Measurements from ENCODE around the gene CARMIL1.
A peak's percentile ranks its signal among the peaks of the same experiment; 100 is the strongest.

Gene CARMIL1

DNA sequence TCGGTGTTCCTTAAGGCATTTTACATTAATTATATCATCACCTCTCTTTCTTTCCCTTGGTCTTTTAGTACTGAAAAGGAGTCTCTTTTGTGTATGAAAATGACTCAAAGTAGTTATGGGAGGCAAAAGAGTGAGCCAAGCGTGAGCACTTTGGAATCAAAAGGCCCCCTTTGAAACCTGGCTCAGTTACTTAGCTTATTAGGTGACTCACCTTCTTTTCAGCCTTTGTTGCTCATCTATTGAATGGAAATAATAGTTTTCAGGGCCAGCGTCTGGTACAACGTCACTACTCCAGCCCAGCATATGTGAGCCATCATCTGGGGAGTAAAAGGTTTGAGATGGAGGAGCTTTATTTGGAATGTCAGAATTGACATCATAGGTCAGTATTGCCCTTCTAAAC lies 225.5 kb downstream of the CARMIL1 start:
- Histone ChIP-seq H3K36me3 (ENCODE audit: insufficient read depth, low read length) (no peaks in the 10 kb centered on the region), H3K4me2 (ENCODE audit: low read length) (no peak overlapping the region), H3K9me3 (replicated peaks; ENCODE audit: low read length) (no peaks in the 10 kb centered on the region), H3K4me3 (ENCODE audit: low read length) (no peak overlapping the region), H3K4me1 (ENCODE audit: control insufficient read depth, insufficient read depth, low read length) (peaks cover 3% of the 10 kb centered on the region), H3K9ac (ENCODE audit: low read depth, low read length) (no peak overlapping the region), H3K27me3 (ENCODE audit: control insufficient read depth, insufficient read depth, low read length) (no peaks in the 10 kb centered on the region)

- H3K4me1 ChIP-seq (ENCODE audit: control insufficient read depth, insufficient read depth, low read length), result peaks cover 14% of the 10 kb centered on the region
- no peak overlapping the region for H3K4me2 ChIP-seq (ENCODE audit: low read length)
- H3K9ac ChIP-seq (ENCODE audit: low read depth, low read length), result no peak overlapping the region
- no peaks in the 10 kb centered on the region for H3K27me3 ChIP-seq (ENCODE audit: control insufficient read depth, insufficient read depth, low read length)
- no peaks in the 10 kb centered on the region for H3K36me3 ChIP-seq (ENCODE audit: insufficient read depth, low read length)
- H3K9me3 ChIP-seq (replicated peaks; ENCODE audit: low read length), result no peaks in the 10 kb centered on the region
- H3K4me3 ChIP-seq (ENCODE audit: low read length), result no peak overlapping the region
Observed at GRCh38 chr6:25506020-25506419, 226.8 kb downstream of the CARMIL1 start.

GRCh38 chr6:25508051-25508450 lies 228.9 kb downstream of the CARMIL1 start:
- H3K36me3 ChIP-seq (ENCODE audit: insufficient read depth, low read length), result no peaks in the 10 kb centered on the region
- no peak overlapping the region for H3K9ac ChIP-seq (ENCODE audit: low read depth, low read length)
- no peak overlapping the region for H3K4me3 ChIP-seq (ENCODE audit: low read length)
- peaks cover 25% of the 10 kb centered on the region for H3K4me1 ChIP-seq (ENCODE audit: control insufficient read depth, insufficient read depth, low read length)
- H3K4me2 ChIP-seq (ENCODE audit: low read length), result no peak overlapping the region
- no peaks in the 10 kb centered on the region for H3K9me3 ChIP-seq (replicated peaks; ENCODE audit: low read length)
- H3K27me3 ChIP-seq (ENCODE audit: control insufficient read depth, insufficient read depth, low read length), result no peaks in the 10 kb centered on the region

DNA sequence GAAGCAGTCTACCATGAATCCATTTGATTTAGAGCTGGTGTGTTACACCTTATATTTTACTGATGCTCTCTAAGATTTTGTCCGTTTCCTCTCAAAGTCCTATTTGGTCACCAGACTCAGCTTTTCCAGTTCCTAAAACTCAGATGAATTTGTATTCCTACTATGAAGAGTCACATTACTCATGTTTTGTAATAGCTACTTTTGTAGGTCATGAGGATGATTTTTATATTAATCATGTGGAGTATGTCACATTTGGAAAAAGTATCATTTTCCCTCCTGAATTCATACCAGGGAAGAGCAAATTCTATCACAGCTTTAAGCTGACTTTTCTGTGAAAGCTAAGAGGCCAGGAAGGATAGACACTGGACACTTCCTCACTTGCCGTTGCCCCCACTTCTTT lies 232.2 kb downstream of the CARMIL1 start:
- Histone ChIP-seq H3K36me3 (ENCODE audit: insufficient read depth, low read length) (no peaks in the 10 kb centered on the region), H3K4me1 (ENCODE audit: control insufficient read depth, insufficient read depth, low read length) (peaks cover 25% of the 10 kb centered on the region), H3K27me3 (ENCODE audit: control insufficient read depth, insufficient read depth, low read length) (no peaks in the 10 kb centered on the region), H3K4me2 (ENCODE audit: low read length) (peak overlapping the region; percentile 62), H3K9ac (ENCODE audit: low read depth, low read length) (peak overlapping the region; percentile 41), H3K4me3 (ENCODE audit: low read length) (no peak overlapping the region), H3K9me3 (replicated peaks; ENCODE audit: low read length) (no peaks in the 10 kb centered on the region)

DNA sequence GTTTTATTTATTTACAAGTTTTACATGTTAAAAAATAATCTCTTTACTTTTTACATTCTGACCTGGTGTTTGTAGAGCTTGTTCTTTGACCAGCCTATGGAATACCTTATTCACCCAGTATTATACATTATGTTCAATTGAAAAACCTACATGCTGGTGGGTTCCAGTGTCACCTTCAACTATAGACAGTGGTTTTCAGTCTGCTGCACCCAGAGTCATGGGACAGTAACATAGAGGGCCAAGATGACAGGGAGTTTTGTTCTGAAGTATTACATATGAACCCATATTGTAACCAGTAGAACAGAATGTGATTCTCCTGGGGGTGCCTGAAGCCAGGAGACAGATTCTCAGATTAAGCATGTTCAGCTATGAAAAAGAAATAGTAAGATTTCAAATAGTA lies 233.4 kb downstream of the CARMIL1 start:
- no peaks in the 10 kb centered on the region for H3K36me3 ChIP-seq (ENCODE audit: insufficient read depth, low read length)

DNA sequence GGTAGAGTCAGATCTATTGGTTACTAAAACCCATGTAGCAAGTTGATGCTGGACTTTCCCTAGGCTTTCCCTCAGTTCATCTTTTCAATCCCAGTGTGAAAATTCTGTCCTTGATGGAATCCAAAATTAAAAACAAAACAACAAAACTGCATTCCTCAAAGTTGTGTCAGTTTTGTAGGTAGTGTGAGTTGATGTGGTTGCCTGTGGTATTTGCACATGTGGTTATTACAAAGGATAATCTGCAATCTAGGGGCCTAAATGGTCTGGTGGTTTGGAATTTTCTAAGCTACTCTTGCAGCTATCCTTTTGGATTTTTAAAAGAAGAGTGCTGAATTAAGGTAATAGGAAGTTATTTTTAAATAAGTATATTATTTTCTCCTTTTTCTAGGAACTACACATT lies 240.7 kb downstream of the CARMIL1 start:
- no peak overlapping the region for H3K4me3 ChIP-seq (ENCODE audit: low read length)
- no peaks in the 10 kb centered on the region for H3K9me3 ChIP-seq (replicated peaks; ENCODE audit: low read length)
- H3K36me3 ChIP-seq (ENCODE audit: insufficient read depth, low read length), result no peaks in the 10 kb centered on the region
- H3K4me1 ChIP-seq (ENCODE audit: control insufficient read depth, insufficient read depth, low read length), result no peaks in the 10 kb centered on the region
- no peak overlapping the region for H3K4me2 ChIP-seq (ENCODE audit: low read length)
- no peaks in the 10 kb centered on the region for H3K27me3 ChIP-seq (ENCODE audit: control insufficient read depth, insufficient read depth, low read length)
- no peak overlapping the region for H3K9ac ChIP-seq (ENCODE audit: low read depth, low read length)

More for the DNA sequence above, 233.4 kb downstream of the CARMIL1 start:
- Histone ChIP-seq H3K27me3 (ENCODE audit: control insufficient read depth, insufficient read depth, low read length) (no peaks in the 10 kb centered on the region), H3K4me2 (ENCODE audit: low read length) (no peak overlapping the region), H3K9me3 (replicated peaks; ENCODE audit: low read length) (no peaks in the 10 kb centered on the region), H3K9ac (ENCODE audit: low read depth, low read length) (no peak overlapping the region), H3K4me1 (ENCODE audit: control insufficient read depth, insufficient read depth, low read length) (peaks cover 25% of the 10 kb centered on the region), H3K4me3 (ENCODE audit: low read length) (no peak overlapping the region)

GRCh38 chr6:25524542-25524941 lies 245.4 kb downstream of the CARMIL1 start:
- Histone ChIP-seq H3K4me3 (ENCODE audit: low read length) (no peak overlapping the region), H3K27me3 (ENCODE audit: control insufficient read depth, insufficient read depth, low read length) (no peaks in the 10 kb centered on the region), H3K4me2 (ENCODE audit: low read length) (no peak overlapping the region), H3K36me3 (ENCODE audit: insufficient read depth, low read length) (no peaks in the 10 kb centered on the region), H3K4me1 (ENCODE audit: control insufficient read depth, insufficient read depth, low read length) (no peaks in the 10 kb centered on the region), H3K9ac (ENCODE audit: low read depth, low read length) (no peak overlapping the region), H3K9me3 (replicated peaks; ENCODE audit: low read length) (no peaks in the 10 kb centered on the region)

- H3K4me2 ChIP-seq (ENCODE audit: low read length), result no peak overlapping the region
- no peak overlapping the region for H3K9ac ChIP-seq (ENCODE audit: low read depth, low read length)
Observed at GRCh38 chr6:25525078-25525477, 245.9 kb downstream of the CARMIL1 start.

GRCh38 chr6:25534942-25535631 lies 255.9 kb downstream of the CARMIL1 start:
- no peak overlapping the region for H3K4me3 ChIP-seq (ENCODE audit: low read length)
- H3K27me3 ChIP-seq (ENCODE audit: control insufficient read depth, insufficient read depth, low read length), result no peaks in the 10 kb centered on the region
- no peak overlapping the region for H3K4me2 ChIP-seq (ENCODE audit: low read length)
- no peaks in the 10 kb centered on the region for H3K4me1 ChIP-seq (ENCODE audit: control insufficient read depth, insufficient read depth, low read length)
- H3K36me3 ChIP-seq (ENCODE audit: insufficient read depth, low read length), result peaks cover 4% of the 10 kb centered on the region
- H3K9ac ChIP-seq (ENCODE audit: low read depth, low read length), result no peak overlapping the region
- no peaks in the 10 kb centered on the region for H3K9me3 ChIP-seq (replicated peaks; ENCODE audit: low read length)

More at GRCh38 chr6:25525078-25525477, 245.9 kb downstream of the CARMIL1 start:
- Histone ChIP-seq H3K9me3 (replicated peaks; ENCODE audit: low read length) (no peaks in the 10 kb centered on the region), H3K4me1 (ENCODE audit: control insufficient read depth, insufficient read depth, low read length) (no peaks in the 10 kb centered on the region), H3K4me3 (ENCODE audit: low read length) (no peak overlapping the region), H3K27me3 (ENCODE audit: control insufficient read depth, insufficient read depth, low read length) (no peaks in the 10 kb centered on the region), H3K36me3 (ENCODE audit: insufficient read depth, low read length) (no peaks in the 10 kb centered on the region)

DNA sequence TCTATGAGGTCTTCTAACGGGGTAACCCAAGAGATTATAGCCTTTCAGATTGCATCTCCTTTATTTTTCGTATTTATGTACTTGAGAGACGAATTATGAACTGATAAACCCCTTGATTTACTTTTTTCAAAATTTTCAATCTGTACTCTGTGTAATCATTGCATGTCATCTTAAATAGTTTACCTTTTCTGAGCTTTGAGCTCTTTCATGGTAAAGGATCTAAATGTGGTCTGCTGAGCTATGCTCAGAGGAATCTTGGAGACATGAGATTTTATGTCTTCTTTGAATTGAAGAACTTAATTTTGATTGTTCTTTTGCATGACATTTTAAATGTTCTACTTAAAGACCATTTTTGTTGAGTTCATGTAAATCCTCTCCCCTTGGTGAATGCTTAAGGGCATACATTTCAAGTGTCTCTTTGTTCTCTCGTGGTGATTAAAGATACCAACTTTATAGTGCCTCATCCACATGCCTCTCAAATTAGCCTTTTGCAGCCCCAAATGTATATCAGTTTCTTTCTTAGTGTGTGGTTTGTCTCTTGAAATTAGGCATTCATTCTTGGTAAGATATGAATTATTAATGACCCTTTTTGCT lies 256.6 kb downstream of the CARMIL1 start:
- H3K27me3 ChIP-seq (ENCODE audit: control insufficient read depth, insufficient read depth, low read length), result no peaks in the 10 kb centered on the region
- no peak overlapping the region for H3K9ac ChIP-seq (ENCODE audit: low read depth, low read length)
- H3K4me3 ChIP-seq (ENCODE audit: low read length), result no peak overlapping the region
- H3K4me1 ChIP-seq (ENCODE audit: control insufficient read depth, insufficient read depth, low read length), result no peaks in the 10 kb centered on the region
- no peak overlapping the region for H3K4me2 ChIP-seq (ENCODE audit: low read length)
- no peaks in the 10 kb centered on the region for H3K9me3 ChIP-seq (replicated peaks; ENCODE audit: low read length)
- H3K36me3 ChIP-seq (ENCODE audit: insufficient read depth, low read length), result peaks cover 4% of the 10 kb centered on the region

GRCh38 chr6:25536781-25537180 lies 257.6 kb downstream of the CARMIL1 start:
- Histone ChIP-seq H3K36me3 (ENCODE audit: insufficient read depth, low read length) (peaks cover 4% of the 10 kb centered on the region), H3K4me1 (ENCODE audit: control insufficient read depth, insufficient read depth, low read length) (no peaks in the 10 kb centered on the region), H3K4me3 (ENCODE audit: low read length) (no peak overlapping the region), H3K9me3 (replicated peaks; ENCODE audit: low read length) (no peaks in the 10 kb centered on the region), H3K4me2 (ENCODE audit: low read length) (no peak overlapping the region), H3K27me3 (ENCODE audit: control insufficient read depth, insufficient read depth, low read length) (no peaks in the 10 kb centered on the region), H3K9ac (ENCODE audit: low read depth, low read length) (no peak overlapping the region)

Data from skeletal muscle satellite cell (primary cell).